EH (cell line): ENCODE measurements around the gene AMDHD2.
"Not testable (repeated sequence)": the region's sequence is repeated elsewhere in the genome, so short reads cannot be mapped to it uniquely, and the experiment has no call there.

Source experiments
- DNase-seq: peaks from one replicate; pipeline ENCODE4 v3.0.0-alpha.2; 2015; ENCODE audit warnings: low read depth

AMDHD2 gene

DNA sequence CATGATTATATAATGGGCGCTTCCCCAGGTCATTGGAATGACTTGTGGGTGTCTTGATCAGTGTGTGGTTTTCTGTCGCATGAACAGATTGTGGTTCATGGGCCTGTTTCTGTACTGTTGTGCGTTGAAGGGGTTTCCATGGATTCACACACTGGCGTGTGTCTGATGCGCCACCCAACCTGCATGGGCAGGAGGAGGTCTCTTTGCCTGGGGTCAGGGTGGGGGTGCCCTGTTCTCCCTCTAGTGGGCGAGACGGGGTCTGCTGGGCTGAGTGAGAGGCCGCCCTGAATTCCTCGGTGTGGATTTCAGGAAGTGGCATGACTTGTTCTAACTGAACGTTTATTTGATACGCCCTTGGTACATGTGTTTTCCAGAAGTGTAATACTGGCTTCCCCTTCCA, 60.0 kb downstream of the AMDHD2 start:
- DNase-seq = peak; percentile 9

GRCh38 chr16:2580818-2581217, 60.6 kb downstream of the AMDHD2 start:
- not testable (repeated sequence) for DNase-seq
